Fibroblast of peridontal ligament (primary cell): ENCODE measurements around the gene PRKCZ.

ENCODE experiments used
- DNase-seq: peaks from one replicate; pipeline ENCODE4 v3.0.0-alpha.2; 2010; ENCODE audit errors: extremely low read depth

PRKCZ gene

DNA sequence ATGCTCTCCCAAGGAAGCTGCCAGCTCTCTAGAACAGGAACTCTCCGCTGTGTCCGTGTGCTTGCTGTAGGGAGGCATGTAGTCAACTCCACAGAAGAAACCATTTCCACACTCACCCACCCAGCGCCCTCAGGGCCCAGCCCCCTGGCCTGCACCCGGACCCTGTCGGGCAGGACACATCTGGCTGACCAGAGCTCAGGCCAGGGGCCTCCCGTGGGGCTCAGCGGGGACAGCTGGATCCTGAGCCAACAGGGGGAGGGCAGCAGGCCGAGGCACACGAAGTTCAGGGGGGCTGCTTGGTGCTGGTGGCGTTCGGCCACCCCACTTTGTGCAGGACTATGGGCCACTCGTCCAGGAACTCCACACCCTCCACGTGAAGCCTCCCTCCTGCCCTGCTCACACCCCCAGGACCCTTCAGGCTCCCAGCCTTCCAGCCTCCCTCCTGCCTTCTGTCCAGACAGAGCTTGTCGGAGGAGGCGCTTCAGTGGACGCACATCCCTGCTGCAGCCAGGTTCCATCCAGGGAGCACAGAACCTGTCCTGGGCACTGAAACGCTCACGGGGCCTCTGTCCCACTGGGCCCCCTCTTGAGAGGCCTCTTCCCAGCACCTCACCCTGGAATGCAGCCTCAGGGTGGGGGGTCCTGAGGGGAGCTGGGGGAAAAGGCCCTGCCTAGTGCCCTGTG lies 159.3 kb downstream of the PRKCZ start:
- no peak for DNase-seq

DNA sequence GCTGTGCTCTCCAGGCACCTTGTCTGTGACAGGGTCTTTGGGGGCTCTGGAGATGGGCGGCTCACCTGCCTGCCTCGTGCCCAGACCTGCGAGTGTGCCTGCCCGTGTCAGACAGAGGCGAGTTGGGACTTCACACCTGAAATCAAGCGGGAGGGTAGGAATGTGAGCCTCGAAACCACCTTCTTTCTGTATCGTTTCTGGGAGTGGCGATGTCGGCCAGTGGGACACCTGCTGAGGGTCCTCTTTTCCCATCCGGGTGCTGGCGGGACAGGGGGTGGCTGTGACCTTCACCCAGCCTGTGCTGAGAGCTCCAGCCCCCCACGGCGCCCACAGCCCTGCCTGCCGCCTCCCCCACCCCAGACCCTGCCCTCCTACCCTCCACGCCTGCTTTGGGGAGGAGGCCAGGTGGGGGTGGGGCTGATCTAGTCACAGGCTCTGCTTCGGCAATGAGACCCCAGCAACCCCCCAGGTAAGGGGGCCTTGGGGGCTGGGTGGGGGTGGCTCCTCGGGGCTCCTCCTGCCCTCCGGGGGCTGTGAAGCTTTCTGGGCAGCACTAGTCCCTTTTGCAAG lies 160.0 kb downstream of the PRKCZ start:
- DNase-seq: no peak

- no peak for DNase-seq
These were observed 160.6 kb downstream of the PRKCZ start for GRCh38 chr1:2210786-2211185.

GRCh38 chr1:2212274-2212531 lies 162.0 kb downstream of the PRKCZ start:
- no peak for DNase-seq

- peak; percentile 97 for DNase-seq
These were observed 162.6 kb downstream of the PRKCZ start for GRCh38 chr1:2212532-2213491.

DNA sequence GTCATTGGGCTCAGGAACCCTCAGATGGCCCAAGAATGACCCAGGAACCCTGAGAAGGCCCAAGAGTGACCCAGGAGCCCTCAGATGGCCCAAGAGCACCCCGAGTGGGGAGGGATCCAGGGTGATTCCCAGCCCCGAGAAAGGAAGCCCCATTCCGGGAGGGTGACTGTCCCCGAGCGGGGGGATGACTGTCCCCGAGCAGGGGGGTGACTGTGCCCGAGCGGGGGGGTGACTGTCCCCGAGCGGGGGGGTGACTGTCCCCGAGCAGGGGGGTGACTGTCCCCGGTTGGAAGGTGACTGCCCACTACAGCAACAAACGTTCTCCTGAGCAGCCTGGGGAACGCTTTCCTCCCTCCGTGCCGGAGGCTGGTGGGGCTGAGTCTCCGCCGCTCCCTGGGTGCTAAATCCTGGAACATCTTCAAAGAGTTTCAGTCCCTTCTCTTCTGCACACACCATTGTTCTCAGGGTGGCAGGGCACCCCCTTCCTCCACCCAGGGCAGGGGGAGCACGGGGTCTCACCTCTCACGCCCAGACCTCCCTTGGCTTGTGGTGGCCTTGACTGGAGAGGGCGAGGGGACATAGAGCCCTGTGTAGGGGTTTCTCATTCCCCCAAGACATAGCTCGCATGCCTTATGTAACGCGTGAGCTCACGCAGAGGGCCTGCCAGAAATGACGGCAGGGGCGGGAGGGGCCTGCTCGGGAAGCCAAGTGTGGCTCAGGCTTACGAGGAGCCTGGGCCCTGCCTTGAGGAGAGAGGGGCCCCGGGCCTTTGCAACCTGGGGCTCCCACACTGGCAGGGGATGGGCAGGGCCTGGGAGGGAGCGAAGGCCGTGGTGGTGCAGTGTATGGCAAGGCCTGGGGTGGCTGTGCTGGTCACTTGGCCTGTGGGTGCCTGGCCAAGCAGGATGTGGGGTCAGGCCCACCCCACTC lies 163.6 kb downstream of the PRKCZ start:
- peak; percentile 82 for DNase-seq

DNA sequence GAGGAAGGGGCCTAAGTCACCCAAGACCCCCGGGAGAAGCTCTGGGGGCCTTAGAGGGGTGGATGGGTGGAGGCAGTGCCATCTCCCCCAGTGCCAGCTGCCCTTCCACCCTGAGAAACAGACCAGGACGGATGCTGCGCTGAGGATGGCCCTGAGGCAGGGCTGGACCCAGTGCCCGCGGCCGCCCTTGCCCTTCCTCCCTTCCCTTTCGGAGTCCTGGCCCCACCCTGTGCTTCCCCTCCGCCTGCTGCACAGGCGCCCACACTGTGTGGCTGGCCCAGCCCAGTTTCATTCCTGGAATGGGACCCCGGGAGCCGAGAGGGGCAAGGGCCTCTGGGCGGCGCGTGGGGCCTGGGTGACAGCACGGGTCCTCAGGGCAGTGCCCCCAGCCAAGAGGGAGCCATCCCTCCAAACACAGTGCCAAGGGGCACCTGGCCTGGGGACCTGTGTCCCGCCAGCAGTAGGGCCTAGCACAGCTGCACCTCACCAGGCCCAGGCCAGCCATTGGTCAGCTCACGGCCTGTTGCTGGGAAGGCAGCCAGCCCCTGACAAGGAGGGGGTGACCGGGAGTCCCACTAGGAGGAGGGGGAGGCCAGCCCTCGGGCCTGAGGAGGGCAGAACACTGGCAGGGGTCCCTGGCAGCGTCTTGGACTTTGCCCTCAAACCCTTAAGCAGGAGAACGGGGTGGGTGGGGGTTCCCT lies 164.5 kb downstream of the PRKCZ start:
- no peak for DNase-seq

DNA sequence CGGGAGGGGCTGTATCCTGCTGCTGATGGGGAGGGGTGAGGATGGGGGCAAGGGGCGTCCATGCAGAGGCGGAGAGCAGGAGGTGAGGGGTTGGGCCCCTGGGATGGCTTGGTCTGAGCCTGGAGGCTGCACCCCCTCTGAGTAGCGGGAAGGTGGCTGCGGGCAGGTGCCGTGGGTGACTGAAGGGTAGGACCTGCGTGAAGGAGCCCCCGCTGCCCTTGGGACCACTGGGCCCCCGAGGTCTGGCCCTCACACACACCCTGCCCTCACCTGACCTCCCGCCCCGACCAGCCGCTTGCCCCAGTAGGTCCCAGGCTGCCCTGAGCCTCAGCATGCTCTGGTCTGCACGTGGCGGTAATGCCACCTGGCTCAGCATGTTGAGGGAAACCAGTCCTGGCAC lies 165.1 kb downstream of the PRKCZ start:
- no peak for DNase-seq

DNA sequence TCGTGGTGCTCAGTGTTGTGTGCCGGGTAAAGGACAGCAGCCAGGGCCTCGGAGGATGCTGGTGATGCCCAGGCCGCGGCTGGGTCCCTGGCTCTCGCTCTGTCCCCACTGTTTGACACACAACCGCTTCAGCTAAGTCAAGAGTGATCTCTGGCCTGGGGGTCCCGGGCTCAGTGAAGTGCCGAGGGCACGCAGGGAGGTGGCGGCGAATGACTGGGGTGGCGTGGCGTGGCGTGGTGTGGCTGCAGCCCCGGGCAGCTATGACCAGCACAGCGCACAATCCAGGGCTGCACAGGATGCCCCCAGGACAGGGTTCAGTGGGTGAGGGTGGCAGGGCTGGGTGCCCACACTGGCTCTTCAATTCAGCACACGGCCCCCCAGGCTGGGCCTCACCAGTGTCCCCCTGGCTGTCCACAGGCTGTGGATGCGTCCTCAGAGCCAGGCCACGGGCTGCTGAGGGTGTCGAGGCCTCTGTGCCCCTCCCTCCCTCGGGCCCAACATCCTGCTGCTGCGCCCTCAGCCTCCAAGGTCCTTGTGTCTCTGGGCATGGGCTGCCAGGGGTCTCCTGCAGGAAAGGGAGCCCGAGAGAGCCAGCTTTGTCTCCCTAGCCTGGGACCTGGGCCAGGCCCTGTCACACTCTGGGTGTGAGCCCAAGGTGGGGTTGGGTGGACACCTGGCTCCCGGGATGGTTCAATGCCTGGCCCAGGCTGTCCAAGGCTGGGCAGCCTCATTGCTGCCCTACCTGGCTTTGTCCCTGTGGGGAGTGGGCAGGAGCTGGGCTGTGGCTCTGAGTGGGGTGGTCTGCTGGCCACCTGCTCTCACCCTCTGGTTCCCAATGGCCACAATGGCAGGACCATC lies 165.9 kb downstream of the PRKCZ start:
- DNase-seq: no peak

DNA sequence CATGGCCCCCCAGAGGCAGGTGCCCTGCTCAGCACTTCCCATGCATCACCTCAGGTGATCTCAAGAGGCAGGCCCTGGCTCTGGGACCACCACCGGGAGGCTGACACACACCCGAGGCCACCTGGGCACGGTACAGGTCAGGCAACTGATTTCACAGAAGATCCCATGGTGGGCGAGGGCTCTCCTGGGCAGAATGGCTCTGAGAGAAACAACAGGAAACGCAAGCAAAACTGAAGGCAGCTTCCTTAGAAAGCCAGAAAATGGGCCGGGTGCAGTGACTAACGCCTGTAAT lies 166.5 kb downstream of the PRKCZ start:
- no peak for DNase-seq

DNA sequence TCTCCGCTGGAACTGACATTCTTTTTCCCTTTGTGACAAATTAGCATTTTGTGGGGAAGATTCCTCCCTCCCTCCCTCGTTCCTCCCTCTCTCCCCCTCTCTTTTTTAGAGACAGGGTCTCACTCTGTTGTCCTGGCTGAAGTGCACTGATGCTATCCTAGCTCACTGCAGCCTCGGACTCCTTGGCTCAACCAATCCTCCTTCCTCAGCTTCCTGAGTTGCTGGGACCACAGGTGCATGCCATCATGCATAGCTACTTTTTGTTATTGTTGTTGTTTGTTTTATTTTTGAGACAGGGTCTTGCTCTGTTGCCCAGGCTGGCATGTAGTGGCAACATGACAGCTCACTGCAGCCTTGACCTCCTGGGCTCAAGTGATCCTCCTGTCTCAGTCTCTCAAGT lies 171.1 kb downstream of the PRKCZ start:
- DNase-seq: no peak

GRCh38 chr1:2224170-2224584 lies 174.0 kb downstream of the PRKCZ start:
- no peak for DNase-seq

DNA sequence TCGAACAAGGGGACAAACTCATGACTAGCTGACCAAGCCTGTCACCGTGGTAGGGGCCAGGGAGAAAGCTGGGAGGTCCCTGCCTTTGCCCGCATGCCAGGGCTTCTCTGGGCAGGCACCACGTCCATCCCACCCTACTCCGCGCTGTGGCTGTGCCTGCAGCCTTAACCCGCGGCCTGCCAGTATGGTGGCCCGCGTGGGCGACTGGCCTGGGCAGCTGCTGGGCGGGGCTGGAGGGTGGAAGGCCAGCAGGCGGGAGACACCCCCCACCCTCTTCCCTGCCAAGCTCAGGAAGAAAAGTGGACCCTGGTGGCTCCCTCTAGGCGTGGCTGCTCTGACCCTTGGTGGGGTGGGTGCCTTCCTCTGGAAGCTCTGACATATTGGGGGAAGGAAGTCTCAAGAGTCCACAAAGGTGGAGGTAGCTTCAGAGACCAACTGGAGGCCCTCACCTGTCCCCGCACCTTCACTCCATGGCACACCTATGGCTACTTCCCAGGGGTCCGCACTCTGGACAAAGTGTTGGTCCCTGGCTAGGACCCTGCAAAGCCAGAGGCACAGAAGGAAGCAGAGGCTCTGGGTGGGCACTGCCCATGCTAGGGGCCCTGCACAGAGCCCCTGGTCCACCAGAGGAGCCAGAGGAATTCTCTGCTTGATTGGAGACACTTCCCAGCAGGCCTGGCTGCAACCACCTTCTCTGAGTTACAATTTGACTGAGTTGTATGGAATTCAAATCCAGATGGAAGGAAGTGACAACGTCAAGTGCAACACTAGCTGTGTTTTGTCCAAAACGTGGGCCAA lies 174.6 kb downstream of the PRKCZ start:
- no peak for DNase-seq

- DNase-seq: no peak
These were observed 176.5 kb downstream of the PRKCZ start for GRCh38 chr1:2226525-2227345.

- DNase-seq: peak; percentile 95
These were observed 177.3 kb downstream of the PRKCZ start for GRCh38 chr1:2227346-2228156.

DNA sequence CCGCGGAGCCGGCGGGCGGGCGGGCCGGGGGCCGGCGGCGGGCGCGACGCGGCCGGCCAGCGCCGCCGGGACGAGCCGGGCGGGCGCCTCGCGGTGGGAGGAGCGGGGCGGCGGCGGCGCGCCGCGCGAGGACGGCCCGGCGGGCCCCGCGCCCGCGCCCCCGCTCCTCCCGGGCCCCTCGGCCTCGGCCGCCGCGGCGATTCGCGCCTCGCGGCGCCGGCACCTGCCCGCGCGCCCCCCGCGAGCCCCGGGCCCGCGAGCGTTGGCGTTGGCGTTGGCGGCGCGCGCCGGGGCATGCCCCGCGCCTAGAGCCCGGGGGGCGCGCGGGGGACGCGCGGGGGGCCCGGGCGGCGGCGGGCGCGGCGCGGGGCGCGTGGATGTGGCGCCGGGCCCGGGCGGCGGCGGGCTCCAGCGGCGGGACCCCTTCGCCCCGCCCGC lies 178.0 kb downstream of the PRKCZ start, which contains the start of gene SKI:
Gene SKI (plus strand): TSS at position 163 of the 438 bp plus-strand sequence. CDS start 448 bp downstream, outside the sequence.
- no peak for DNase-seq

DNA sequence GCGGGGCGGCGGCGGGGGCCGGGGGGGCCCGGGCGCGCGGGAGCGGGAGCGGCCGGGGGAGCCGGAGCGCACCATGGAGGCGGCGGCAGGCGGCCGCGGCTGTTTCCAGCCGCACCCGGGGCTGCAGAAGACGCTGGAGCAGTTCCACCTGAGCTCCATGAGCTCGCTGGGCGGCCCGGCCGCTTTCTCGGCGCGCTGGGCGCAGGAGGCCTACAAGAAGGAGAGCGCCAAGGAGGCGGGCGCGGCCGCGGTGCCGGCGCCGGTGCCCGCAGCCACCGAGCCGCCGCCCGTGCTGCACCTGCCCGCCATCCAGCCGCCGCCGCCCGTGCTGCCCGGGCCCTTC lies 178.5 kb downstream of the PRKCZ start:
- peak; percentile 5 for DNase-seq
